Measurements from ENCODE around the gene WWOX. TPM values are rescaled to one million over a fixed set of nuclear protein-coding genes. Genes with fewer than 3 reads are reported as not detected.

Gene WWOX
- polyA plus RNA-seq, 3 donors, result 36.4 to 36.6 (median 36.5) TPM

GRCh38 chr16:79090966-79091365 is 991.5 kb downstream of the WWOX start:
- no peak for DNase-seq

- DNase-seq, result no peak
These were observed 993.4 kb downstream of the WWOX start for GRCh38 chr16:79092846-79093245.

- DNase-seq, result no peak
These were observed 994.1 kb downstream of the WWOX start for GRCh38 chr16:79093554-79093967.

GRCh38 chr16:79096246-79096645 is 996.8 kb downstream of the WWOX start:
- DNase-seq, result no peak

- no peak for DNase-seq
These were observed 997.7 kb downstream of the WWOX start for GRCh38 chr16:79097166-79097565.

GRCh38 chr16:79097771-79098170 is 998.3 kb downstream of the WWOX start:
- DNase-seq, result no peak

GRCh38 chr16:79098907-79099306 is 999.5 kb downstream of the WWOX start:
- no peak for DNase-seq

GRCh38 chr16:79099716-79100115 is 1000.3 kb downstream of the WWOX start:
- no peak for DNase-seq

GRCh38 chr16:79100447-79100846 is 1001.0 kb downstream of the WWOX start:
- DNase-seq, result no peak

- no peak for DNase-seq
These were observed 1002.0 kb downstream of the WWOX start for GRCh38 chr16:79101491-79101890.

GRCh38 chr16:79104567-79104966 is 1005.1 kb downstream of the WWOX start:
- no peak for DNase-seq

GRCh38 chr16:79107301-79107700 is 1007.8 kb downstream of the WWOX start:
- DNase-seq, result no peak

- no peak for DNase-seq
These were observed 1010.3 kb downstream of the WWOX start for GRCh38 chr16:79109771-79110170.

- no peak for DNase-seq
These were observed 1010.8 kb downstream of the WWOX start for GRCh38 chr16:79110242-79110641.

- no peak for DNase-seq
These were observed 1011.5 kb downstream of the WWOX start for GRCh38 chr16:79110953-79111352.

- DNase-seq, result no peak
These were observed 1013.0 kb downstream of the WWOX start for GRCh38 chr16:79112462-79112861.

GRCh38 chr16:79113826-79114225 is 1014.4 kb downstream of the WWOX start:
- DNase-seq, result no peak

GRCh38 chr16:79114759-79115158 is 1015.3 kb downstream of the WWOX start:
- no peak for DNase-seq

GRCh38 chr16:79121906-79122305 is 1022.5 kb downstream of the WWOX start:
- DNase-seq, result no peak

GRCh38 chr16:79122343-79122742 is 1022.9 kb downstream of the WWOX start:
- no peak for DNase-seq

- DNase-seq, result no peak
These were observed 1024.7 kb downstream of the WWOX start for GRCh38 chr16:79124016-79124756.

- DNase-seq, result no peak
These were observed 1028.3 kb downstream of the WWOX start for GRCh38 chr16:79127766-79128165.

- DNase-seq, result no peak
These were observed 1029.3 kb downstream of the WWOX start for GRCh38 chr16:79128706-79129105.

GRCh38 chr16:79130616-79131015 is 1031.2 kb downstream of the WWOX start:
- DNase-seq, result no peak

All from renal pelvis (tissue), 4 donors.